Activated CD8-positive, alpha-beta memory T cell treated with anti-CD3 and anti-CD28 coated beads, Interleukin-2, amount 50 U/mL, for 24 hours (primary cell): ENCODE measurements around the gene TNFRSF4.

Experiments
- DNase-seq: peaks from one replicate; pipeline ENCODE4 v3.0.0-alpha.2; 2020; ENCODE audit errors: extremely low read depth

Gene TNFRSF4

DNA sequence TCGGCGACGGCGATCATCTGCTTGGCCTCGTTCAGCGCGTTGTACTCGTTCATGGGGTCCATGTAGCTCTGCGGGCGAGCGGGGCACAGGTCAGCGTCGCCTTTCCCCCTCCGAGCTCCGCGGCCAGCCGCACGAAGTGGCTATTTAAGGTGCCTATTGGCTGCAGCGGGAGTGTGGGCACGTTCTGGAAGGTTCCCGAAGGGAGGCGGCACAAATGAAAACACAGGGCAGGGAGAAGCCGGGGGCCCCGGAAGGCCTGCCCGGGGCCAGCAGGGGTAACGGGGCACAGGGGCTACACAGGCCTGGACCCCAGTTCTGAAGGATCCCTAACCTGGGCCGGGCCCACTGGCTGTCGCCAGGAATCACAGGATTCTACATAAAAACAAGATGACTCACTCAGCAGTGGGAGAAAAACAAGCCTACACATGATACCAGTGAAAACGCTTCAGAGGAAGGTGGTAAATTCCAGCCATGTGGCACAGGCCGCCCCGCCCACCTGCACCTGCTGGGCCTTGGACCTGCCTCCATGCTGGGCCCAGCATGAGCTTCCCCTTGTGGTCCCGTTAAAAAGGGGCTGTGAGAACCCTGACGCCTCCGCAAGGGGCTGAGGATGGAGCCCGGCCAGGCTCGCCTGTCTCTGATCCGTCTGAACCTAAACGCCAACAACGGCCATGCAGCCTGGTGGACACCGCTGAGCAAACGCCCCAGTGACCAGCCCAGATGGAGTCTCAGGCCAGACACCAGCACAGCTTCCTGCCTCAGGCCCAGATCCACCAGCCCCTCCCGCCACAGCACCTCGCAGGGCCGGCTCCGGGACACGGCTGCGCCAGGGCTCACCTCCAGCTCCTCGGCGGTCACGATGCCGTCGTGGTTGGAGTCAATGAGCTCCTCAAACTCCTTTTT lies 3.9 kb upstream of the TNFRSF4 start:
- no peak for DNase-seq

GRCh38 chr1:1216770-1217620 lies 3.0 kb upstream of the TNFRSF4 start:
- DNase-seq: no peak

DNA sequence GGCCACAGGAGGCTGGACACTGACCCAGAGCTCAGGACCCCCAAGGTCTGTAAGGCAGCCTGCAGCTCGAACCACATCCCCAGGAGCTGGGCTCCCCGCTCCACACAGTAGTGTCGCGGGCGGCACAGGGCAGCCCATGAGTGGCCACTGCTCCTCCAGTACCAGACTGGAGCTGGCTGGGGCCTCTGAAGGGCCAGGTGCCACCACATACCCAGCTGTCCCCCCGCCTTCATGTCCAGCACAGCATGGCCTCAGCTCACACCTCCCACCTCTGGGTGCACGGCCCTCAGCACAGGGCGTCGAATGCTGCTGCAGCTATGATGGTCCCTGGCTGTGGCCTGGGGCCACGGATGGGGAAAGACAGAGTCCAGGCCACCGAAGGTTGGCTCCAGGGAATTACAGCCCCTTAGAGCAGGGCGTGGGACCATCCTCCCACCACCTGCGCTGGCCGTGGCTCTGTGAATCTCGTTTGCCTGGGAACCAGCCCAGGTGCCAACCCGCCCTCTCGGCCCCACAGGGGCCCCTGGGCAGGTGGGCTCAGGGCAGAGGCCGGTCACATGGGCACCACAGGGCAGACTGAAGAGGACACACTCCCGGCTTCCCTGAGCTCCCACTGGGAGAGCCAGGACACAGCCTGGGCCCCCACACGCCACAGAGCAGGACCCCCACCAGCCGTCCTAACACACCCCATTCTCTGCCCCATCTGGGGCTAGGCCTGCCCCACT lies 2.1 kb upstream of the TNFRSF4 start:
- no peak for DNase-seq

DNA sequence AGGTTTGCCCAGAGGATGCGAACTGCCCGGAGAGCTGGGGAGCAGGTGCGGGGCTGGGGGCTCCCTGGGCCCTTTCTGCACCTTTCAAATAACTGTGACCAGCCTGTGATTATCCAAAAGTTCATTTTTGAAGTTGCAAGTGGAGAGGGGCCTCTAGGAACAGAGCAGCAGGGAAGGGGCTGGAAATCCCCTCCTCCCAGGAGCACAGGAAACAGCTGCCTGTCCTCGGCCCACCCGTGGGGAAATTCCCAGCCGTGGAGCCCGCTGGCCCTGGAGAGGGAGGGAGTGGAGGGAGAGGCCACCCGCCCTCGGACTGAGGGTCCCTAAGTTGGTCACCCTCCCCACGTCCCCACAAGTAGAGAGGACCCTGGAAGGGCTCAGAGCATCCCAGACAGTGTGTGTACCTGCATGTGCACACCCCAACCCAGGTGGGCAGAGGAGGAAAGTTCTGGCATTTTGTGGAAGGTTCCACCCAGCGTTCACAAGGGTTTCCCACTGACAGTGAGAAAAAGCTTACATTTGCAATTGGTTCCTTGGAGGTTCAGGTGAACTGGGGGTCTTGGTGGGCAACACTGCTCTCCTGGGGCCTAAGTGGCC lies 1.2 kb upstream of the TNFRSF4 start:
- DNase-seq: no peak

DNA sequence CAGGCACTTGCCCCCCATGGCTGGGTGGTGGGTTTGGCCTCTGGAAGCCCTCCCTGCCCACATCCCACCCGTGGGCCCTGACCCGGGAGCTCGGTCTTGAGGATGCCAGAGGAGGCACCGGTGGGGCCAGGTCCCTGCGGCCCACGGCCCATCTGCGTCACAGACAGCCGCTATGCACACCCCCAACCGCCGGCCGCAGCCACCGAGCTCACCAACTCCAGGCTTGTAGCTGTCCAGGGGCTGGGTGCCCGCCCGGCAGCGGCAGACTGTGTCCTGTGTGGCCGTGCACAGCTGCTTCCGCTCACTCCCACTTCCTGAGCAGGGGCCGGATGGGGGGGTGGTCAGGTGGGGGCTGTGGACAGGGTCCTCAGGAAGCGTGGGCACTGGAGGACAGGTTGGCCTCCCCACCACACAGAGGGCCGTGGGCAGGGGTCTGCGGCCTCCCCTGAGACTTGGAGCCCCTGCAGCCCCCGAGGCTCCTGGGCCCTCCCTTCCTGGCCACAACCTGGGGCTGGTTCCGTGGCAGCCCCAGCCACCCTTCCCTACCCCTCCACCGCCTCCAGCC lies 1.1 kb downstream of the TNFRSF4 start:
- DNase-seq: no peak

DNA sequence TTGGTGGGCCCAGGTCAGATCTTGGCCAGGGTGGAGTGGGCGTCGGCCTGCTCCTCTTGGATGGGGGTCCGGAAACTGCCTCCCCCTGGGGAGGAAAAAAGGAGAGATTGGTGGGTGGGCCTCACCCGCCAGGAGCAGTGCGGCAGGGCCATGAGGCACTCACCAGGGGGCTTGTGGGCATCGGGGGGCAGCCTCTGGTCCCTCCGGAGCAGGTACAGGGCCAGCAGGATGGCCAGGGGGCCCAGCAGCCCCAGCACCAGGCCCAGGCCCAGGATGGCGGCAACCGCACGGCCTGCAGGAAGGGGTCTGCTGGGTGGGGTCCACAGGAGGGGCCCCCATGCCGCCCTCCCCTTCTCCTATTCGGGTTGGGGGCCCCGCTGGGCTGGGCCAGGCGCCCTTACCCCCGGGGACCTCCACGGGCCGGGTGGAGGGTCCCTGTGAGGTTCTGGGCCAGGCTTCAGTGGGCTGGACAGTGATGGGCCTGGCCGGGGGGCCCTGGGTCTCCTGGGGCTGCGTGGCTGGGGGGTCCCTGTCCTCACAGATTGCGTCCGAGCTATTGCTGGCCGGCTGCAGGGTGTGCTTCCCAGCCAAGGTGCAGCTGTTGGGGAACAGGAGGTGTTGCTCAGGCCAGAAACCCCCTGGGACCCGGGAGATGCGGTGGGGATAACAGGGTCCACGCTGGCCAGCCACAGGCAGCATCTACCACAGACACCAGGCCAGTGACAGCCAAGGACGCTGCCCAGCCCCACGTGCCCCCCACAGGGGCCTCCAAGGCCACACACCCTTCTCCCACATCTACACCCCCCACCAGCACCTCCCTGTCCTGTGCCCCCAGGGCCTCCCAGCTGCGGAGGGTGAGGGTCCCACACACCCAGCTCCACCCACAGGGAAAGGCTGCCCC lies 2.2 kb downstream of the TNFRSF4 start:
- DNase-seq: no peak

- no peak for DNase-seq
Measured at GRCh38 chr1:1210726-1211540, 3.0 kb downstream of the TNFRSF4 start.

GRCh38 chr1:1208713-1209433 lies 5.1 kb downstream of the TNFRSF4 start:
- no peak for DNase-seq

DNA sequence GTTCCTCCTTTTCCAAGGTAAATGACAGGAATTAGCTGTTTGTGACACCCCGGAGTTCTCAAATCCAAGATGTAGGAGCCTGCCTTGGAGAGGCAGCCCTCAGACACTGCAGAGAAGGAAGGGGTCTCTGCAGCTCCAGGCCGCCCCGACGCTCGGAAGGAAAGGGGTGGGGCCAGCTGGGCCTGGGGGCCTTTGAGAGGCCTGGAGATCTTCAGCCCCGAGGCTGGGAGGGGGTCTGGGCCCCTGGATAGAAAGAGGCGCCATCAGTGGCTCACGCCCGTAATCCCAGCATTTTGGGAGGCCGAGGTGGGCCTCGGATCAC lies 6.4 kb downstream of the TNFRSF4 start:
- no peak for DNase-seq

DNA sequence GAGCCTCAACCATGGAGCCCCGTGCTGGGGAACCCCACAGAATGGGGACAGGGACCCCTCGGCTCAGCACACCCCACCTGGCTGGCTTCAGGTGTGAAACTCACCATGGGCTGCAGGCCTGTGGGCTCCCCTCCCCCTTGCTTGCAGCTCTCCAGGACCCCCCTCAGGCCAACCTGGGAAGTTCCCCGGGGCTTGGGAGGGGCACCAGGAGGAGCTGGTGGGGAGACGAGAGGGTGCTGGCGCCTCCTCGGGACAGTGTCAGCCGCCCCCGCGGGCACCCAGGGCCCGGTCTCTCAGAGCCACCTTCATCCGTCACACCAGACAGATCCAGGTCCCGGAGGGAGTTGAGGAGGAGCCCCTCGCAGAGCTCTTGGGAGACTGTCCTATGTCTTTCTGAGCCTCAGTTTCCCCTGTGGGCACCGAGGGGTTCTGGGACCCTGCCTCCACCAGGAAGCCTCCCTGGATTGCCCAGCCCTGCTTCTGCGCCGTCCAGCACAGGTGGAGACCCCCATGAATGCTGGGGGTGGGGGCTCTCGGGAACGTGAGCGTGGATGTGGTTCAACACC lies 6.9 kb downstream of the TNFRSF4 start:
- DNase-seq: no peak

- no peak for DNase-seq
Measured at GRCh38 chr1:1206376-1206965, 7.5 kb downstream of the TNFRSF4 start, which contains the start of gene TNFRSF18. Gene TNFRSF18, minus strand, starts transcription at chr1:1206592. Its CDS starts 21 bp downstream, at chr1:1206571.

DNA sequence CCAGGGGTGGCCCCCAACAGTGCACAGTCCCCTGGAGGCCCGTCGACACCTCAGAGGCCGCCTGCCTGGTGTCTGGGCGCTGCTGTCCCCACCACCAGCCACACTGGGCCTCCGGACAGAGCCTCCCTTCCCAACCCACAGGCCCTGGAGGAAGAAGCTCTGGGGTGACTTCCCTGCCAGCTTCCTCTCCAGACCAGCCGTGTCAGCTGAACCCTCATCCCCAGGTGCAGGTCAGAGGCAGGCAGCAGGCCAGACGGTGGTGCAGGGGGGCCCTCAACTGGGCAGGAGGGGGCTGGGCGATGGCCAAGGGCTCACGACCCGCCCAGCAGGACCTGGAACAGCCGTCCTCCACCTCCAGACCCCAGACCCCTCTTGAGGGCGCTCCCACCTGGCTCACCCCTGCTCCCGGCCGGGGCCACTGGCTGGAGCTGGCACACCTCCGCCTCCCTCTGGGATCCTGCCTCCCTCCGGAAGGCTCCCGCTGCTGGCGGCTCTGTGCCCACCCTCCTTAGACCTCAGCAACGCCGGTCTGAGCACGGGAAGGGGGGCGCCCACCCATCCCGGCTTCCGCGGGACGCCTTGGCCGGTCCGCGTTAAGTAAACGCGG lies 8.1 kb downstream of the TNFRSF4 start:
- DNase-seq: no peak

DNA sequence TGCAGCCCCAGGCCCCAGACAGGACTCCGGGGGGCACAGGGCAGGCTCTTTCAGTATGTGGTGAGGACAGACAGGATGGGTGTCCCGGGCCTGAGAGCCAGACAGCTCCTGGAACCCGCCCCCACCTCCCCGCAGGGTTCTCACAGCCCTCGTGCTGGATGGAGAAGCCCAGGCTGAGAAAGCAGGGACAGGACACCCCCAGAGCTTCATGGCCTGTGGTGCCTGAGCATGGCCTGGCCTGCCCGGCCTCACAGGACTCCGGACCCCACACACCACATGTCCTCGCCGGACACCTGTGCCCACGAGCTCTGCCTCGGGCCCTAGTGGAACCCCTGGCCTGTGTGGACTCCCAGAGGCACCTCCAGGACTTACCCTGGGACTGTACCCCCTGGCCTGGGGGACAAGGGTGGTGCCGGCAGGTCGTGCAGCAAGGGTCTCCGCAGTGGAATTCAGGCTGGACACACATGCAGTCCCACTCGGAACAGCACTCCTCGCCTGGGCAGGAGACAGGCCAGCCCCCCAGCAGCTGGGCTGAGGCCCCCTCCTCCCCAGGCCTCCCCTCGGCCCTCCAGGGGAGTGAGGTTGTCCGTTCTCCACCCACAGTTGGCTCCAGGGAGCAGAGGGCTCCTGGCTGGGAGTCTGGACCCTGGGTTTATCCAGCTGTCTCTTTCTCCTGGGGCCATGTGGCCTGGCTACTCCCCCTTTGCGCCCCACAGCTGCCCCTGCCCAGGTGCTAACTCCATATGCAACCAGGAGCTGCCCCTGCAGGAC lies 8.8 kb downstream of the TNFRSF4 start:
- no peak for DNase-seq

- DNase-seq: no peak
Measured at GRCh38 chr1:1204425-1204920, 9.5 kb downstream of the TNFRSF4 start.

DNA sequence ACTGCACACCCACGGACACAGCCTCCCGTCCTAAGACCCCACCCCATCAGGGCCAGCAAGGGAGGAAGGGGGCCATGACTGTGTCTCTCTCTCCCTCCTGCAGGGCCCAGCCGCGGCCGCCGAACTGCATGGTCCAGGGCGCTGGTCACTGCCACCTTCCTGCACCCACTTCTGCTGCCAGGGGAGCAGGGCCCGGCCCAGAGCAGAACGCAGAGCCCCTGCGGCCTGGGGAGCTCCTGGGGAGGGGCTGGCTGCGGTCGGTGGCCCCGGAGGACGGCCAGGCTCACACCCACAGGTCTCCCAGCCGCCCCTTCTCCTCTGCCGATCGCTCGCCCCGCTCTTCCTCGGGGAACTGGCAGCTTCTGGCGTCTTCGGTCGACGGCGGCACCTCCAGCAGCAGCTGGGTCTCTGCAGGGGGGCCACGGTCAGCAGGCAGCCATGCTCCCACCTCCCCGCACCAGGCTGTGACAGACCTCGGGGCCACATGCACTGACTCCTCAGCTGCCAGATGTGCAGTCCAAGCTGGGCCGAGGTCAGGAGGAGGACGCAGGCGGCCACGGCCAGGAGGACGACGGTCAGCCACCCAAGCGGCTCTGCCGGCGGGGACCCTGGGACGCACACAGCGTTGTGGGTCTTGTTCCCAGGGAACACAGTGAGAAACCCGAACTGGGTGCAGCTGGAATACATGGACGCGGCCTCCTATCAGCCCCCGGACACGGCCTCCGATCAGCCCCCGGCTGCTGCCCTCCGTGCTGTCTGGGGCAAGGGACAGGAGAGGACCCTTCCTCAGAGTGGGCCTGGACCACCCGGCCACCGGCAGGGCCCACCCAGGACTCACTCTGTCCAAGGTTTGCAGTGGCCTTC lies 10.2 kb downstream of the TNFRSF4 start:
- no peak for DNase-seq
